ENCODE data around the gene PPA2. TPM values are rescaled to one million over a fixed set of nuclear protein-coding genes. Genes with fewer than 3 reads are reported as not detected.

Gene PPA2
- total RNA-seq (100 to 1,000 TPM in 6 of 9 donors, 10 to 100 TPM in 3; 77.1 to 342 (median 123) TPM), polyA plus RNA-seq (100 to 1,000 TPM in 1 of 3 donors, 10 to 100 TPM in 2; 61.7 to 110 (median 86.6) TPM)
- long read RNA-seq, donor 1, transcript PPA2-201 (12 exons, 1,684 nt), result major isoform, 52 of 58 reads
- long read RNA-seq, donor 1, partial matches to known transcripts, result 0 of 58 reads
- long read RNA-seq, donor 1, other reads (novel, unspliced or antisense), result 0 of 58 reads
- long read RNA-seq, donor 2, transcript PPA2-202 (11 exons, 1,414 nt), result minor isoform, 5 of 37 reads
- long read RNA-seq, donor 2, transcript PPA2-201 (12 exons, 1,684 nt), result major isoform, 29 of 37 reads
- long read RNA-seq, donor 2, partial matches to known transcripts, result 0 of 37 reads
- long read RNA-seq, donor 2, other reads (novel, unspliced or antisense), result 0 of 37 reads
- long read RNA-seq, donor 3, transcript PPA2-201 (12 exons, 1,684 nt), result major isoform, 24 of 29 reads
- long read RNA-seq, donor 3, partial matches to known transcripts, result 0 of 29 reads
- long read RNA-seq, donor 3, other reads (novel, unspliced or antisense), result 0 of 29 reads
- long read RNA-seq, donor 4, transcript PPA2-201 (12 exons, 1,684 nt), result major isoform, 48 of 56 reads
- long read RNA-seq, donor 4, partial matches to known transcripts, result 1 of 56 reads
- long read RNA-seq, donor 4, other reads (novel, unspliced or antisense), result 6 of 56 reads
- long read RNA-seq, donor 5, transcript PPA2-201 (12 exons, 1,684 nt), result major isoform, 53 of 92 reads
- long read RNA-seq, donor 5, transcript PPA2-202 (11 exons, 1,414 nt), result minor isoform, 6 of 92 reads
- long read RNA-seq, donor 5, partial matches to known transcripts, result 2 of 92 reads
- long read RNA-seq, donor 5, other reads (novel, unspliced or antisense), result 28 of 92 reads
- long read RNA-seq, donor 6, transcript PPA2-201 (12 exons, 1,684 nt), result major isoform, 35 of 39 reads
- long read RNA-seq, donor 6, partial matches to known transcripts, result 1 of 39 reads
- long read RNA-seq, donor 6, other reads (novel, unspliced or antisense), result 2 of 39 reads
- long read RNA-seq, donor 7, transcript PPA2-201 (12 exons, 1,684 nt), result major isoform, 19 of 25 reads
- long read RNA-seq, donor 7, partial matches to known transcripts, result 0 of 25 reads
- long read RNA-seq, donor 7, other reads (novel, unspliced or antisense), result 0 of 25 reads
- long read RNA-seq, donor 8, transcript PPA2-201 (12 exons, 1,684 nt), result major isoform, 43 of 49 reads
- long read RNA-seq, donor 8, partial matches to known transcripts, result 0 of 49 reads
- long read RNA-seq, donor 8, other reads (novel, unspliced or antisense), result 0 of 49 reads
- long read RNA-seq, donor 9, transcript PPA2-201 (12 exons, 1,684 nt), result major isoform, 38 of 45 reads
- long read RNA-seq, donor 9, partial matches to known transcripts, result 0 of 45 reads
- long read RNA-seq, donor 9, other reads (novel, unspliced or antisense), result 0 of 45 reads
- long read RNA-seq, donor 10, transcript PPA2-201 (12 exons, 1,684 nt), result major isoform, 12 of 13 reads
- long read RNA-seq, donor 10, partial matches to known transcripts, result 0 of 13 reads
- long read RNA-seq, donor 10, other reads (novel, unspliced or antisense), result 0 of 13 reads

- H3K4me1 ChIP-seq (replicated peaks in 1 of 2), result peaks cover 16 to 37% of the 10 kb centered on the region in 2 donors
- 0 to 1% (median 0%) methylated on average over 10 to 72 of the region's 72 CpGs for WGBS, 4 donors
- H3K36me3 ChIP-seq (replicated peaks in 1 of 2), result no peaks in the 10 kb centered on the region
- peak within 1 kb of the TSS; percentile 84 to 93 (median 90) for H3K4me3 ChIP-seq
- DNase-seq, result peak; percentile 85 to 94 (median 92)
- peak within 1 kb of the TSS; percentile 95 to 100 (median 98) for H3K27ac ChIP-seq
- no peaks in the 10 kb centered on the region for H3K27me3 ChIP-seq
- TF ChIP-seq CTCF (IDR thresholded peaks at IDR 0.05), result peak in 1 of 6 experiments; percentile 13
- peak; percentile 79 to 90 for TF ChIP-seq POLR2A (IDR thresholded peaks at IDR 0.05)
- H3K9me3 ChIP-seq (replicated peaks in 1 of 3), result no peaks in the 10 kb centered on the region
- intact Hi-C loops (cut with DNase I), result loop anchor here (5.0 kb wide), 2 partner anchors 331 to 336 kb away; no protein-coding TSS in a partner anchor
Observed at GRCh38 chr4:105473324-105474098, at the start of gene PPA2. Gene PPA2 (minus strand): TSS chr4:105474062. CDS start chr4:105474050, 12 bp downstream.

- Histone ChIP-seq H3K4me1 (replicated peaks in 1 of 2) (no peaks in the 10 kb centered on the region), H3K9me3 (replicated peaks in 1 of 3) (no peaks in the 10 kb centered on the region), H3K4me3 (no peak overlapping the region), H3K36me3 (replicated peaks in 1 of 2) (no peaks in the 10 kb centered on the region), H3K27me3 (no peaks in the 10 kb centered on the region), H3K27ac (no peak overlapping the region)
- DNase-seq, result peak in 3 of 7 donors; percentile 14 to 42 (median 31)
- no peak for TF ChIP-seq POLR2A (IDR thresholded peaks at IDR 0.05)
- TF ChIP-seq CTCF (IDR thresholded peaks at IDR 0.05), result peak; percentile 24 to 59 (median 50)
- 17 to 21% (median 18%) methylated on average over 3 of the region's 3 CpGs for WGBS, 4 donors
- intact Hi-C loops (cut with DNase I), result no loop called here
Observed at GRCh38 chr4:105520819-105521790, 47.2 kb upstream of the PPA2 start.

GRCh38 chr4:105510245-105510644, 36.4 kb upstream of the PPA2 start:
- no peaks in the 10 kb centered on the region for H3K9me3 ChIP-seq (replicated peaks in 1 of 3)
- H3K4me3 ChIP-seq, result no peak overlapping the region
- H3K4me1 ChIP-seq (replicated peaks in 1 of 2), result no peaks in the 10 kb centered on the region
- no peaks in the 10 kb centered on the region for H3K27me3 ChIP-seq
- intact Hi-C loops (cut with DNase I), result no loop called here
- DNase-seq, result no peak
- 52 to 72% (median 58%) methylated on average over 2 of the region's 2 CpGs for WGBS, 4 donors
- H3K36me3 ChIP-seq (replicated peaks in 1 of 2), result no peaks in the 10 kb centered on the region
- TF ChIP-seq CTCF (IDR thresholded peaks at IDR 0.05), result no peak
- TF ChIP-seq POLR2A (IDR thresholded peaks at IDR 0.05), result no peak
- no peak overlapping the region for H3K27ac ChIP-seq

Data from adrenal gland (tissue), 19 donors.